Measurements from ENCODE around the gene PTPRN2.

DNA sequence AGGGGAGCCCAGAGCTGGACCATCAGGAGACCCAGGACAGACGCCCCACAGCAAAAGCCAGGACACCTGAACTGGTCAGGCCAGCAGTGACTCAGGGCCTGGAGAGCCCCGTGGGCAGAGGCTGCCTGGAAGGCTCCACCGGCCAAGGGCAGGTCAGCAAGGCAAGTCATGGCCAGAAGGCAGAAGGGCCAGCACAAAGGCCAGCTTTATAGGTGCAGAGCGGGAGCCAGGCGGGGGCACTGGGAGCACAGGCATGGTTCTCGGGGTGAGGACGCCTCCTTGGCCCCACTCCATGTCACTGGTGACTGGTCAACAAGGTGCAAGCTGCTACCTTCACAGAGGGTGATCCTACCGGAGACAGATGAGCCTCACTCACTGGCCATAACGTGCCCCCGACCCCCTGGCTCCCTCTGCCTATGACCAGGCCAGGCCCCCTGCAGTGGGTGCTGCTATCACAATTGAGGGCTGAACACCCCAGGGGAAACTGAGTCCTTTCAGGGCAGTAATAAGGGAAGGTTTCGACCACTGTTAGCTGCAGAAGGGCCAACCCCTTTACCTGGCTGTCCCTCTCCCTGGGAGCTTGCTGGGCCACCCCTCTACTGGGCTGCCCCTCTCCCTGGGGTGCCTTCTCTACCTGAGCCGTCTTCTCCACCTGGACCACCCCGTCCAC, 317.4 kb downstream of the PTPRN2 start:
- TF ChIP-seq CTCF (IDR thresholded peaks at IDR 0.05) (no peak), POLR2A (IDR thresholded peaks at IDR 0.05) (no peak)
